Activated T-helper 1 cell treated with anti-CD3 and anti-CD28 coated beads, Interleukin-12 subunit alpha, Interleukin-12 subunit beta, Interleukin-2, Interleukin-4 antibody, amounts not matched to agents 30 ng/mL and 10 ng/mL and 1 ng/mL, durations not matched to agents 14 hours and 24 hours and 36 hours (primary cell): Measurements from ENCODE around the gene DLG5. TPM values are rescaled to one million over a fixed set of nuclear protein-coding genes. Genes with fewer than 3 reads are reported as not detected.
"Not testable (repeated sequence)": the region's sequence is repeated elsewhere in the genome, so short reads cannot be mapped to it uniquely, and the experiment has no call there.

Experiments used
- DNase-seq: peaks from one replicate; pipeline ENCODE4 v3.0.0; 2021; ENCODE audit warnings: low spot score
- H3K27ac Mint-ChIP-seq: one replicate; pipeline ENCODE4 v1.8.0; 2021; ENCODE audit warnings: mild to moderate bottlenecking, mixed read lengths
- H3K27me3 Mint-ChIP-seq: one replicate; pipeline ENCODE4 v1.8.0; 2022; ENCODE audit warnings: mild to moderate bottlenecking, moderate library complexity, mixed read lengths; ENCODE audit not compliant: insufficient read depth
- H3K36me3 Mint-ChIP-seq: one replicate; pipeline ENCODE4 v1.8.0; 2021; ENCODE audit warnings: low read depth, mixed read lengths
- H3K4me1 Mint-ChIP-seq: one replicate; pipeline ENCODE4 v1.8.0; 2021; ENCODE audit warnings: low read depth, mixed read lengths
- H3K4me3 Mint-ChIP-seq: one replicate; pipeline ENCODE4 v1.8.0; 2021; ENCODE audit warnings: mild to moderate bottlenecking, moderate library complexity, mixed read lengths
- H3K9me3 Mint-ChIP-seq: one replicate; pipeline ENCODE4 v1.8.0; 2021; ENCODE audit warnings: mixed read lengths
- intact Hi-C: fragments of 100-400 bp; cut with micrococcal nuclease; formaldehyde crosslinking; loops from one replicate; pipeline ENCODE4 v1.15.1; 2024
- total RNA-seq: library from RNA; stranded (reverse); gene quantifications from 2 replicates; pipeline ENCODE4 v1.2.3, GENCODE V29; 2022

Gene DLG5
- total RNA-seq, 1 donor from 2014 or later, result 4.0 TPM

GRCh38 chr10:77789016-77789415 is 137.5 kb downstream of the DLG5 start:
- H3K4me3 Mint-ChIP-seq, result no peak overlapping the region
- no peak overlapping the region for H3K27ac Mint-ChIP-seq
- intact Hi-C loops, result no loop called here
- no peak for DNase-seq
- no peaks in the 10 kb centered on the region for H3K9me3 Mint-ChIP-seq
- H3K36me3 Mint-ChIP-seq, result no peaks in the 10 kb centered on the region
- H3K27me3 Mint-ChIP-seq, result no peaks in the 10 kb centered on the region
- H3K4me1 Mint-ChIP-seq, result peaks cover 3% of the 10 kb centered on the region

DNA sequence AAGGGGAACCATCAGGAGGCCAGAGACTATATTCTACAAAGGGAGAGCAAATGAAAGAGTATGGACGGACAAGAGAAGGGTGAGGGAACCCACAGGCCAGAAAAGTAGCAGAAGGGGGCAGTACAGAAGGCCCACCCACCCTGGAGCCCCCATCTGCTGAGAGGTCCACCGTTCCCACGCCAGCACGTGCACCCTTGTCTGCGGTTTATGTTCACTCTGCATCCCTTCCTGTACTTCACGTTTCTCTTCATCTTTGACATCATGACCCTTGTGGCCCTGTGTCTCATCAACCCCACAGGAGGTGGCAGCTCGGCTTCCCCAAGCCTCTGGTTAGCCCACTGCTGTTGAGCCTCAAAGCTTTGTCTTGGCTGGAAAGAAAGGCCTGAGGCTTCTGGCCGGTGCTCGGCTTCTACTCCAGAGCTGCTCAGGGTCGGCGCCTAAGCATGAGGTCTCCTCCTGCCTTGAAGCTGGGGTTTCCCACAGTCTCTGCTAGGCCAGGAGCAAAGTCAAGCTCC is 138.0 kb downstream of the DLG5 start:
- intact Hi-C loops, result no loop called here
- H3K4me3 Mint-ChIP-seq, result no peak overlapping the region
- no peaks in the 10 kb centered on the region for H3K9me3 Mint-ChIP-seq
- no peak for DNase-seq
- peaks cover 3% of the 10 kb centered on the region for H3K4me1 Mint-ChIP-seq
- no peak overlapping the region for H3K27ac Mint-ChIP-seq
- H3K36me3 Mint-ChIP-seq, result no peaks in the 10 kb centered on the region
- H3K27me3 Mint-ChIP-seq, result no peaks in the 10 kb centered on the region

- H3K9me3 Mint-ChIP-seq, result no peaks in the 10 kb centered on the region
- no peaks in the 10 kb centered on the region for H3K4me1 Mint-ChIP-seq
- no peaks in the 10 kb centered on the region for H3K27me3 Mint-ChIP-seq
- intact Hi-C loops, result no loop called here
- H3K36me3 Mint-ChIP-seq, result no peaks in the 10 kb centered on the region
- H3K27ac Mint-ChIP-seq, result no peak overlapping the region
- DNase-seq, result no peak
- H3K4me3 Mint-ChIP-seq, result no peak overlapping the region
Measured at GRCh38 chr10:77787440-77787839, 139.1 kb downstream of the DLG5 start.

- no peak overlapping the region for H3K4me3 Mint-ChIP-seq
- H3K9me3 Mint-ChIP-seq, result no peaks in the 10 kb centered on the region
- H3K4me1 Mint-ChIP-seq, result no peaks in the 10 kb centered on the region
- H3K36me3 Mint-ChIP-seq, result no peaks in the 10 kb centered on the region
- intact Hi-C loops, result no loop called here
- no peak overlapping the region for H3K27ac Mint-ChIP-seq
- no peaks in the 10 kb centered on the region for H3K27me3 Mint-ChIP-seq
- no peak for DNase-seq
Measured at GRCh38 chr10:77784856-77785255, 141.7 kb downstream of the DLG5 start.

DNA sequence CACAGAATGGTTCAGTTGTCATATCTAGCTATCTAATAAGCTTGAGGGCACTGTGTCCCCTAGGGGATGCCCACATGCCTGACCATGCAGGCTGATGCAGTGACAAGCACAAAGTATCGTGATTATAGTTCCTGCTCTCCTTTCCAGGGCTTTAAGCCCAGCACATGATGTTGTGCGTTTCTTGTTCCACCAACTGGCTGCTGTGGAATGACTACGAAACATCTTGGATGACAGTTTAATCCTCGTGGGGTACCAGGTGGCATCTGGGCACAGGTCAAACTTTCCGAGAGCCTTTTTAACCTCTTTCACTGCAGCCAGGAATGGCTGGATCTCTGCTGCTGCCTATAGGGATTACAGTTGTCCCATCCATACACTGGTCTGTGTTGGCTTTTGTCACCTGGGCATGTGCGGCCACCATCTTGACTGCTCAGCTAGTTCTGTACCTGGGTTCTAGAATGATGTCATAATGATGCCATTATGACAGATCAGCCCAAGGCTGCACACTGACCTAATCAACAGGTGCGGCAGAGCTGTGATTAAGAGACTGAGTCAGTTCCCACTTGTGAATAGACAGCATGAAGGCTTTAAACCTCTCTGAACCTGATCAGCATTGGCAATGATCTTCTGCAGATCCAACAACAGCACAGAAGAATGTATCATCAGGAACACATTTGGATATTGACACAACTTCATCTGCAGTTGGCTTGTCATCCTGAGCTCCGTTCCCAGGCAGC is 144.1 kb downstream of the DLG5 start:
- Mint-ChIP-seq H3K4me3 (no peak overlapping the region), H3K4me1 (no peaks in the 10 kb centered on the region), H3K9me3 (peaks cover 6% of the 10 kb centered on the region), H3K27ac (no peak overlapping the region), H3K36me3 (no peaks in the 10 kb centered on the region), H3K27me3 (no peaks in the 10 kb centered on the region)
- no peak for DNase-seq
- intact Hi-C loops, result no loop called here

DNA sequence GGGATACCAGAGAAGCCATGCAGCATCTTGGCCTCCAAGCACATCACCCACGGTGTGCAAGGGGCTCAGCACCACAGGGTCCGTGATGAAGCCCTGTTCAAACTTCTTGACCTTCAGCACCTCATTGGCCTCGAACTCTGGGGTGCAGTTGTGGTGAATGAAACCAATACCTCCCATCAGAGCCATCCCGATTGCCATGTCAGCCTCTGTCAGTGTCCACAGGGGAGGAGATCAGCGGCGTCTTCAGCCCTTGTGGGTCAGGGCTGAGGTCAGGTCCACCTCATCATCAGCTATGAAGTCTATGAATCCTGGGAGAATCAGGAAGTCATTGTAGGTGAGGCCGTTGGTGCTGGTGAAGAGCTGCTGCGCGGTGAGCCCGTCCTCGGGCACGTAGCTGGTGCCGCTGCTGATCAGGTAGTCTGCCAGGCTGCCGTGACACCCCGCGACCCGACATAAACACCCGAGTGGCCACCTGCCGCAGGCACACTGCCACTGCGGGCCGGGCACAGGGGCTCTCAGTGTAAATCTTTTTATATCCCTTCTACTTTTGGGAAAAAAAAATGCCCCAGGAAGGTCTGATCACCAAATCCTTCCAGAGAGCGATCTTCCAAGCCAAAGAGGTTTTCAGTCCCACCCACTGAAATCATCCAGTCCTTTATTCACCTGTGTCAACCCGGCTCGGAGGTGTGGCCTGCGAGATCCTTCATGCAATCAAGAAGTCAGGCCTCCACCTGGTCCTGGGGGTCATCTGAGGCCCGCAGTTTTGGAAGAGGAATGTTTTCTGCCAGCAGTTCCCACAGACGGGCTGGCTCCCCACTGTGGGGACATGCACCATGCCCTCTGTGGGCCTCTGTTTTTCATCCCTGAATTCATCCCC is 144.9 kb downstream of the DLG5 start:
- no peak for DNase-seq
- Mint-ChIP-seq H3K27me3 (no peaks in the 10 kb centered on the region), H3K36me3 (no peaks in the 10 kb centered on the region), H3K9me3 (peaks cover 12% of the 10 kb centered on the region), H3K27ac (no peak overlapping the region), H3K4me3 (no peak overlapping the region), H3K4me1 (no peaks in the 10 kb centered on the region)
- intact Hi-C loops, result no loop called here

- Mint-ChIP-seq H3K36me3 (no peaks in the 10 kb centered on the region), H3K4me3 (no peak overlapping the region), H3K4me1 (no peaks in the 10 kb centered on the region), H3K27me3 (peaks cover 2% of the 10 kb centered on the region), H3K27ac (no peak overlapping the region), H3K9me3 (peaks cover 25% of the 10 kb centered on the region)
- intact Hi-C loops, result no loop called here
- DNase-seq, result no peak
Measured at GRCh38 chr10:77780180-77780579, 146.4 kb downstream of the DLG5 start.

- DNase-seq, result no peak
- peaks cover 25% of the 10 kb centered on the region for H3K9me3 Mint-ChIP-seq
- H3K36me3 Mint-ChIP-seq, result no peaks in the 10 kb centered on the region
- intact Hi-C loops, result no loop called here
- no peak overlapping the region for H3K27ac Mint-ChIP-seq
- H3K4me1 Mint-ChIP-seq, result no peaks in the 10 kb centered on the region
- no peak overlapping the region for H3K4me3 Mint-ChIP-seq
- peaks cover 2% of the 10 kb centered on the region for H3K27me3 Mint-ChIP-seq
Measured at GRCh38 chr10:77776487-77776886, 150.1 kb downstream of the DLG5 start.

GRCh38 chr10:77774940-77775391 is 151.6 kb downstream of the DLG5 start:
- Mint-ChIP-seq H3K27me3 (peaks cover 2% of the 10 kb centered on the region), H3K4me1 (no peaks in the 10 kb centered on the region), H3K4me3 (no peak overlapping the region), H3K36me3 (no peaks in the 10 kb centered on the region), H3K9me3 (peaks cover 25% of the 10 kb centered on the region), H3K27ac (no peak overlapping the region)
- DNase-seq, result no peak
- intact Hi-C loops, result no loop called here

GRCh38 chr10:77773631-77774426 is 152.7 kb downstream of the DLG5 start:
- Mint-ChIP-seq H3K9me3 (peaks cover 25% of the 10 kb centered on the region), H3K4me1 (no peaks in the 10 kb centered on the region), H3K27me3 (peaks cover 2% of the 10 kb centered on the region), H3K36me3 (no peaks in the 10 kb centered on the region), H3K4me3 (no peak overlapping the region), H3K27ac (no peak overlapping the region)
- DNase-seq, result no peak
- intact Hi-C loops, result no loop called here

DNA sequence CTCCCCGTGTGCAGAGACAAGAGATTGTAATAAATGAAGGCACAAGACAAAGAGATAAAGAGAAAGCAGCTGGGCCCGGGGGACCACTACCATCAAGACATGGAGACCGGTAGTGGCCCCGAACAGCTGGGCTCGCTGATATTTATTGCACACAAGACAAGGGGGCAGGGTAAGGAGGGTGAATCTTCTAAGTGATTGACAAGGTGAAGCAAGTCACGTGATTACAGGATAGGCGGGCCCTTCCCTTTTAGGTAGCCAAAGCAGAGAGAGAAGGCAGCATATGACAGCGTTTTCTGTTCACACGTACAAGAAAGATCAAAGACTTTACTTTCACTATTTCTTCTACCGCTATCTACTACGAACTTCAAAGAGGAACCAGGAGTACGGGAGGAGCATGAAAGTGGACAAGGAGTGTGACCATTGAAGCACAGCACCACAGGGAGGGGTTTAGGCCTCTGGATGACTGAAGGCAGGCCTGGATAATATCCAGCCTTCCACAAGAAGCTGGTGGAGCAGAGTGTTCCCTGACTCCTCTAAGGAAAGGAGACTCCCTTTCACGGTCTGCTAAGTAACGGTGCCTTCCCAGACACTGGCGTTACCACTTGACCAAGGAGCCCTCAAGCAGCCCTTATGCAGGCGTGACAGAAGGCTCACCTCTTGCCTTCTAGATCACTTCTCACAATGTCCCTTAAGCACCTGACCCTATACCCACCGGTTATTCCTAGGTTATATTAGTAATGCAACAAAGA is 153.5 kb downstream of the DLG5 start:
- peaks cover 25% of the 10 kb centered on the region for H3K9me3 Mint-ChIP-seq
- H3K27me3 Mint-ChIP-seq, H3K4me1 Mint-ChIP-seq, H3K4me3 Mint-ChIP-seq, DNase-seq, H3K36me3 Mint-ChIP-seq, intact Hi-C loops, H3K27ac Mint-ChIP-seq: not testable (repeated sequence)

DNA sequence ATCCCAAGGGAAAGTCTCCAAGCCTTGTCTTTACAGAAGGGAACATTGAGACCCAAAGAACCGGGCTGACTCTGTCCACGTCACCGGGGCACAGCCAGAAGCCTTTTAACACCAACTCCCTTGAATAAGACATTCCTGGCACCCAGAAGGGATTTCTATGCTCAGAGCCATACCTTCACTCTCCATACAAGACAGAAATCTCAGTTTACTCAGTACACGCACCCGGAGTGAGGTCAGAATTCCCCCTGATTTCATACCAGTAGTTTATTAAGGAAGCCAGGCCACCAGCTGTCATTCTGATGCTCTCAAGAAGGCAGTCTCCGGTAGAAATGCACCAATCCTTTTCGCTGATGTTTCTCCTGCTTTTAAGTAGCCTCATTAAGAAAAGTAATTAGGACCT is 154.7 kb downstream of the DLG5 start:
- Mint-ChIP-seq H3K4me1 (no peaks in the 10 kb centered on the region), H3K9me3 (peaks cover 15% of the 10 kb centered on the region), H3K27me3 (peaks cover 2% of the 10 kb centered on the region), H3K36me3 (no peaks in the 10 kb centered on the region), H3K27ac (no peak overlapping the region), H3K4me3 (no peak overlapping the region)
- intact Hi-C loops, result no loop called here
- DNase-seq, result no peak
